Stimulated activated CD8-positive, alpha-beta memory T cell treated with anti-CD3 and anti-CD28 coated beads, Interleukin-12 subunit alpha, Interleukin-12 subunit beta, amount 100 ng/mL, for 24 hours (primary cell): Measurements from ENCODE around the gene SPATA31E1.

Experiments used
- DNase-seq: peaks from one replicate; pipeline ENCODE4 v3.0.0-alpha.2; 2020; ENCODE audit errors: extremely low read depth

Gene SPATA31E1

DNA sequence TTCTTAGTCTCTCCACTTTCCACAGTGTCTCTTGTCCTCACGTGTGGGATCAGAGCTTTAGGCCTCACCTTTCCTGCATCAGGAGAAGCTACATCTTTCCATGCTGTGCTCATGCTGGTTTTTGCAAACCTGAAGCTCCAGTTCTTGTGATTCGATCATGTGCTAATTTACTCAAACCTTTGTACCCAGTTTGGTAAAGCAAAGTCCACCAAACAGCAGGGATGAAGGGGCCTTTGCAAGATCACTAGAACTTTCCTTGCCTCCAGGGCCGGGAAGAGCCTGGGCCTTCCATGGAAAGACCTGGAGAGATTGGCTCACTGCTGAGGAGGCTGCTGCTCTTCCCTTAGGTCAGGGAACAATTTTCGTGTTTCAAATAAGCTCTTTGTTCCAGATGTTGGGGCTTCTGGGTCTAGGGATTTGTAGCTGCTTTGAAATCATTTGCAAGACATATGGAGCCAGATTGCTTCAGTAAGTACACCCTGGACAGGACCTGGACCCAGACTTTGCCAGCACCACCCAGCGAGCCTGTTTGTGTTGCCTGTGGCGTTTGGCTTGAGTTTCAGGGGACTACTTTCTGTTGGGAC is 18.7 kb upstream of the SPATA31E1 start:
- DNase-seq = no peak

DNA sequence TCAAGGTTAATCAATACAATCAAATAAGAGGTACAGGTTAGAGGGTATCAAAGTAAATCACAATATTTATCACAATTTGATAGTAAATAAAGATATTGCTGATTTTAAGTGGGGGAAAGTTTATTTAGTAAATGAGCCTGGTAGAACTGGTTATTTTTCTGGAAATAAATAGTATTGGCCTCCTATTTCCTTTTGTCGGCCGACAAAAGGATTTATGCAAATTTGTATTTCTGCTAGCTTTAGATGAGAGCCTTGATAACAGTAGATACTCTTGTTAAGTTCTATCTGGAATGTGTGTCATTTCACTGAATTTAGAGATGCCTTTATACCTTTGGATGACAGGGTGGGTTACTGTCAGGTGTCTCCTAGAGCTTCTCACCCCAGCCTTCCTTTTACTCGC is 17.8 kb upstream of the SPATA31E1 start:
- no peak for DNase-seq

DNA sequence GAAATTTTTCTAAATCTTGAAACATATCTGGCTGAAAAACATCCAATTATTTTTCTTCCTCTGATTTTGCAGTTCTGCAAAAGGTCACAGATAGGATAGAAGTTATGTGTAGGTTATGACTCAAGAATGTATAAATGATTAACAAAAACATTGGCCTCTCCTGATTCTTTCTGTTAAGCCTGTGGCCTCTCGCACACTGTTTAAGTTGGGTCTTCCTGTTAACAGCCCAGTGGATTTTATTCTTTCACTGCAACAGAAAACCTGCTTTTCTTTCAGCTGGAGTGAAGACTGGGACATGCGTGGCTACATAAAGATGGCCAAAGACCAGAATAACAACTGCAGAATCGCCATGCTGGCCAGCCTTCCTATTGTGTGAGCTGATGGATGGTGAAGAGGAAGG is 17.1 kb upstream of the SPATA31E1 start:
- DNase-seq = no peak

DNA sequence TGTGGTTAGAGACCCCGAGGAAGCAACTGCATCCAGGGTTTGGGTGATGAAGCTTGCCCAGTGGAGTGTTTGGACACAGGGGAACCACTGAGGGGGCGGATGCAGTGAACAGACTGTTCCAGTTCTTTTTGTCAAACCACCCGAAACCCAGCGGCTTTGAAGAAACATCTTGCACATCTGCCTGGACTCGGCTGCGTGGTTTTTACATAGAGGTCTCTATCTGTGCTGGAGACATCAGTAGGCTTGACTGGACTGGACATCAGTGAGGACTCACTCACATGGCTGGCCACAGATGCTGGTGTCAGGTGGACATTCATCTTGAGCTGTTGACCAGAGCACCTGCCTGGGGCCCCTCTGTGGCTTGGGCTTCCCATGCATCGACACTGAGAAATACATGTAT is 15.3 kb upstream of the SPATA31E1 start:
- no peak for DNase-seq

DNA sequence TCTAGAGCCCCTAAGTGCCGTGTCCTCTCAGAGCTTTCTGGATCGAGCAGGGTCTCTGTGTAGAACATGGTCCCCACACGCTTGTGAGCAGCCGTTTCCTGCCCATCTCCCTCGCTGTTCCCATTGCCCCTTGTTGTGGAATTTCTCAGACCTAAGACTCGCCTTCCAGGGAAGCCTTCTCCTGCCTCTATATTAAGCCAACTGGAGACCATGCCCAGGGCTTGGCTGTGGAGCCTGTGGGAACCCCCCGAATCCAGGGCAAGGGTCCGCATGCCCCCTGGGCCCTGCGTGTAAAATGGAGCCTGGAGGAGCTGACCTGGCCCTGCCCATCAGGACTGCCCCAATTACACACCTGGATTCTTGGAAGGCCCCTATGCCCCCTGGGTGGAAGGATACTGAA is 14.5 kb upstream of the SPATA31E1 start:
- DNase-seq = no peak

DNA sequence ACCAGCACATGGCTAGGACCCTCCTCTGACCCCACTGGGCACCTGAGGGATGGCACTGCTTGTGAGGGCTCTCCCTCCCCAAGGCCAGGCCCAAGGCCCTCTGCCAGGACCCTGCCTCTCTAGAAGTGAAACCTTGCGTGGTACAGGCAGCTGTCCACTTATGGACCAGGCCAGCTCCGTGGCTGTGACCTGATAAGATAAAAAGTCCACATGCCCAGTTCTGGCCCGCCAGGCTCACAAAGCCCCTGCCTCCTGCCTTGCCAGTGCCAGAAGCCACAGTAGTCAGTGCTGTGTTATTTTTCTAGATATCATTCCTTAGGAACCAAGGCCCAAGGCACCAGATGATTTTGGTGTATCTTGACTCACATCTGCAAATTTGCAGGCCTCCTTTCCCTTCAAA is 14.0 kb upstream of the SPATA31E1 start:
- no peak for DNase-seq

DNA sequence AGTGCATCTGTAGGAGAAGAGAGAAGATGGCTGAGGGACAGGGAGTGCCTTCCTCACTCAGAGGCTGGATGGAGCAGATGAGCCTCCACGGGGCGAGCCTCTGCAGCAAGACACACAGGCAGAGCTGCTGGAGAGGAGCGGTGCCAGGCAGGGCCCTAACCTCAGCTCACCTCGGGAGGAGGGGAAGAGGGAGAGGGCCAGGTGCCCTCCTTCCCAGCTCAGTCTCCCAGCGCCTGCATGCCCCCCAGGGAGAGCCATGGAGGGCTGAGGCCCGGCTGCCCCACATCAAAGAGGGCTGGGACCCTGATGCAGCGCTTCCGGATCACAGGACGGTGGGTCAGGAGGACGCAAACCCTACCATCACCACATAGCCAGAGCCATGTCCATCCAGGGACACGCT is 13.6 kb upstream of the SPATA31E1 start:
- DNase-seq = no peak

DNA sequence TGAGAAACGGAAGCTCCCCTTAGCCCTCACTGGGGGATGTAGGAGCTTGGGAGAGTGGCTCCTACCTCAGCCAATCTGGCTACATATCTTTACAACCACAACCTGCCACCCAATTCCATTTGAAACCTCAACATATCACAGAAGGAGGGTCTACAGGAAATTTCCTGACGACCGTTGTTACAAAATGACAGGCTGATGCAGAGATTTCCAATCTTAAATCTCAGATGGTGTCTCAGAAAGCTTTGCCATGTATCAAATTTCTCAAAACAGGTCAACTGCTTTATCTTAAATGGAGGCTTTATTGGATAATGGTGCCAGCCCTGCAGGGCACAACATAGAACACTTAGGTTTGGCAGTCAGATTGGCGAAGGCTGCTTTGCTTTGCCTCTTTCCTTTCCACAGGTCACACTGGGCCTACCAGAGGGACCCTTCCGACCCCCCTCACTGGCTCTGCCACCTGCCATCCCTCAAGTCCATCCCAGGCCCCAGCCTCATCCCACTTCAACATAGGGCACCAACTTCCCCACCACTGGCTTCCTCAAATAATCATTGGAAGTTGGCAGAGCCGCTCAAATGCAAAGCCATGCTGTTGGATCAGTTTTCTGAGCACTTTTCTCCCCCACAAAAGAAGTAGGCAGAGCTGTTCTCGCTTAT is 11.1 kb upstream of the SPATA31E1 start:
- no peak for DNase-seq

DNA sequence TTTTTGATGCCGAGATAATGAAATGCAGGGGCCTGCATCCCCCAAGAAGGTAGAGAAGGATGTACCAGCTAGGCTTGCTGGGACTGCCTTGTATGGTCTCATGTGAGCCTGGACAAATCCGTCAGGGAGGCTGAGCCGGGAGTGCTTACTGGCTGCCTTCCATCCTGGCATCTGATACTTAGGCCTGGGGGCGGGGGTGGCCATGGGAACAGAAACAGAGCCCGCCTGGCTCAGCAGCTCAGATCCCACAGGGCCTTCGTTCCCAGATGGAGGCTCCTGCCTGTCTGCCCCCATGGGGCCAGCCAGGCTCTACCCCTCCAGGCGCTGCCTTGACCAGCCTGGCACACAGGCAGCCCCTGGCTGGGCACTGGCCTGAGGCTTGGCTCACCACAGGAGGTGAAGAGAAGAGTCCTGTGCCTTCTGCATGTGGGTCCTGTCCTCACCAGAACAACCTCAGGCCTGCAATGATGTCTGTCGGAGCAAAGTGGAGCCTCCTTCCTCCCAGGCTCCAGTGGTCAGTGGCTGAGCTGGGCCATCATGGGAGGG is 10.5 kb upstream of the SPATA31E1 start:
- no peak for DNase-seq

DNA sequence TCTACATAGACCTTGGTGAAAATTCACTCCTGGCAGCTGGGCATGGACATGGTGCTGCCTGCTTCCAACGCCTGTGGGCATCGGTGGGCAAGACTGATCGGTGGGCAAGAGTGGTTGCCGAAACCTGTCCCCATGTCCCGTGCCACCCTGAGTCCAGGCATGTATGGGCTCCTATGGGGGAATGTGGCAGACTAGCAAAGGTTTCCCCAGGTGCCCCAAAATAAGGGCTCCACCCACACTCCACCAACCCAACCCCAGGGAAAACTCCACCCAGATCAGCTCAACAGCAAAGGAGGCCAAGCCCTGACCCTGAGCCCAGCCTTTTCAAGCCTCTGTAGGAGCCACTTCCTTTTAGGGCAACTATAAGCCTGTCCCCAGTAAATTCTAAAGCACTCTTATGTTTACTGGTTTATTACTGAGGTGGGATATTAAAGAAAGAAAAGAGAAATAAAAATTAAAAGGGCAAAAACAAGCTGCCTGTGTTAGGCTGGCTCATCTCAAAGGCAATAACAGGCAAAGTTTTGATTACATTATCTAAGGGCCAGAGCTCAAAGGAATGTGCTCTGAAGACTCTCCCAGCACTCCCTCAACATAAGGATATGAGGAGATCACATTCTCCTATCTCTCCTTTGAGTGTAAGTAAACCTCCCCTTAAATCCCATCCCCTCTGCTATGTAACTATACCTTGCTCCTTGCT is 8.9 kb upstream of the SPATA31E1 start:
- no peak for DNase-seq

DNA sequence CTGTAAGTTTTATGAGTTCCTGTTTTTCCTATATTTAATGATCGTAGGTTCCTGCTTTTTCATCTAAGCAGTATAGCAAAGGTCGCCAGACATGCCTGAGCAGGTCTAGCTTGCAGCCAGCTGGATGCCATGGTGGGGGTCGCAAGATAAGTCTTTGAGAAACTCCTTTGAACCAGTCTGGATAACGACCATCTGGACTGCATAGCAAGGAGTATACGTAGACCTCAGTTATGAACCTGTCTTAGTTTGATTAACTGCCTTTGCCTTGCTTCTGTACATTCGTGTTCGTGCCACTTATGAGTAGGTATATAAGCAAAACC is 8.4 kb upstream of the SPATA31E1 start:
- DNase-seq = no peak

DNA sequence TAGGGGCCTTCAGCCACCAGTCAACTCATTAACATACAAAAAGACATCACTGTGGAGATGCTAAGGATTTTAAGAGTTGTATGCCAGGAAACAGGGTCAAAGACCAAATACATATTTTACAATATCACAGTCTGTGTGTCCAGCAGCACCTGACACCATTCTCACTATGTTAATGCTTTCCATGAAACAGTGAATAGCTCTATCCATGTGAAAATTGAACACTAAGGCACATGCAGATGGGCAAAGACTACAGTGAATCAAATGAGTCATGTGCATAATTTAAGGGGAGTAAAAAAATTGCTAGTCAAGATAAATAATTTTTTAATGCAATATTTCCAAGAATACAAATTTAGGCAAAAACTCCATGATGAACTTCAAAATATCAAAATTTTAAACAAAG is 7.6 kb upstream of the SPATA31E1 start:
- DNase-seq = no peak

DNA sequence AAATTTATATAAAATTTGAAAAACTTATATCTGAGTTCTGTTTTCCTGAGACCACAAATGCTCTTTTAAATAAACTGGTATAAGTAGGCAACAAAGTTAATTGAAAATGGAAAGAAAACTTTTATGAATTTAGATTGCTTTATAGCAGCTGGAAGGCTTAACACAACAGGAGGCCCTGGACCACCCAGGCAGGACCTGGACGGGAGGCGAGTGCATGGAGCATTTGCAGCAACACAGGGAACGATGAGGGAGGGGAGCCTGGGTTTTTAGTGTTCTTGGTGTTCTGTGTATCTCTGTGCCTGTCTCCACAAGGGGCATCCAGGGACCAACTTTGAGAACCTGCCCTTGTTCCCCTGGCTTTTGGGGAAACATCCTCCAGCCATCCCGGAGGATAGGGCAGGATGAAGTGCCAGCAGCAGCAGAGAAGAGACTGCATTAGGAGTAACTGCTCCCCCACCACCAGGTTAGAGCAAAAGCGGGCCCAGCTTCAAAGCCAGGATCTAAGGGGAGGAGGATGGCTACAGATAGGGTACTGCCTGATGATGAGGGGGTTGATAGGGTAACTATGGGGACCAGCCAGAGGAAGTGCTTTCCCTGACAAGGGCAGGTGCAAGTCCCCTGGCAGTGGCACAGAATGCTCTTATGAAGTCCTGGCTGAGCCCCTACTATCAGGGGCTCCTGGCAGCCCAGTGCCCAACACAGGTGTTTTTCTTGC is 6.7 kb upstream of the SPATA31E1 start:
- no peak for DNase-seq

DNA sequence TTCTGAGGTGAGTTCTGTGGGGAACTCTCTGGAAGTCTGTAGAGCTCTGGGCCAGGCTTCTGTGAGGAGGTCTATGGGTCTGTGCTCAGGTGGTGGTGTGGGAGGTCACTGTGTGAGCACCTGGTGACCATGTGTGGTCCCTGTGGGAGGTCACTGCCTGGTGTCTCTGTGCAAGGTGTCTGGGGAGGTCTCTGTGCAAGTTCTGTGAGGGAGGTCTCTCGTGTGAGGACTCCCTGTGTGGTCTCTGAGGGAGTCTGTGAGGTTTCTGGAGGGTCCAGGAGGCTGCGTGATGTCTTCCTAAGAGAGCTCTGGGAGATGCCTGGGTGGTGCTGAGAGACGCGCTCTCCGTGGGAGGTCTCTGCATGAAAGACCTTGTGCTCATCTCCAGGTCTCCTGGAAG is 6.0 kb upstream of the SPATA31E1 start:
- DNase-seq = no peak

DNA sequence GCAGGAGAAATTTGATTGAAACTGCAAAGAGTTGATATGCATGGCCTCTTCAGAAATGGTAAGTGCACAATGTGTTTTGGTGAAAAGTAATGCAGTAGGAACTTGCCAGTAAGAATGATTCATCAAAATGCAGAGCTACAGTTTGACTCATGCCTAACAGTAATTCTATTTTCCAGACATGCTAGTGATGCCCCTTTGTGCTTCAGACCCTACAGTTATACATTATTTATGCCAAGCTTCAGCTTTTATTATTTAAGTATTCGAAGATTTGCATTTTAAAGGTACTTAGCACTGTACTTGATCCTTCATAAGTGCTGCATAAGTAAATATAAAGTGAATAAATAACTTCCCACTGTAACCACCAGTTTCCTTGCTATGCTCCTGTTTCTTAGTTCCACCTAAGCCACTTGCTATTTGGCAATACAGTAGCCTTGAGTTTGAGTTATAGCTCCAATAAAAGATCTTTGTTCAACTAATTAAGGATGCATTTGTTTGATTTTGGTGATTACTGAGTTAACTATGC is 3.6 kb upstream of the SPATA31E1 start:
- DNase-seq = no peak

DNA sequence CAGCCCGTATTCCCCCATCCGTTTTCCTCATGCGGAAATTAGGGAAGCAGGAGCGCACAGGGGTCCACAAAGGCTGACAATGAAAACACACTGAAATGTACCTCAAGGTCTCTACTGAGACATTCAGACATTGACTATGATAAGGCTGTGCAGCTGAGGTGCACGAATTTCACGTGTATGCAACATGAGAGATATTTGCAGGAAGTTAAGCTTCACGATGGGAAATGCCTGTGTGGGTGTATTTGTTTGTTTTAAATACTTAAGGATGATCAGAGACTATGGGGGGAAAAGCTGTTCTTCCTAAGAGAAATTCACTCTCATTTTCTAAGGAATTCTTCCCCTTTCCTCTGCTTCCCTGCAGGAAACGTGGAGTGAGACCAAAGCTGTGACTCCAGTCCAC is 2.6 kb upstream of the SPATA31E1 start:
- no peak for DNase-seq

DNA sequence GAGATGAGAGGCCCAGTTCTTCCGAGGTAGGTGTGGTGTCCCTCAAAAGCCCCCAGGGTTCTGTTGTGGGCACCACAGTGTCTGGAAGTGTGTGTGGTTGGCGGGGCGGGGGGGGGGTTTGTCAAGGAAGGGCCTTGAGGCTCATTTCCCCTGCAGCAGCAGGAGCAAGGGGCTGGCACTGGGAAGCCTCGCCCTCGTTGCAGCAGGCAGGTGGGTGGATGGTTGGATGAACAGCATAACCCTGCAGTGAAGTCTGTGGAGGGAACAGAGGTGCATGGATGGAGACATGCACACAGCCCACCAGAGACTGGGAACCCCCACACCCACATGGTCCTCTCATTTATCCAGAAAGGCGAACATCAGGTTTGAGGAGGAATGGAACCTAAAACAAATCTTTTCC is 2.0 kb upstream of the SPATA31E1 start:
- no peak for DNase-seq

DNA sequence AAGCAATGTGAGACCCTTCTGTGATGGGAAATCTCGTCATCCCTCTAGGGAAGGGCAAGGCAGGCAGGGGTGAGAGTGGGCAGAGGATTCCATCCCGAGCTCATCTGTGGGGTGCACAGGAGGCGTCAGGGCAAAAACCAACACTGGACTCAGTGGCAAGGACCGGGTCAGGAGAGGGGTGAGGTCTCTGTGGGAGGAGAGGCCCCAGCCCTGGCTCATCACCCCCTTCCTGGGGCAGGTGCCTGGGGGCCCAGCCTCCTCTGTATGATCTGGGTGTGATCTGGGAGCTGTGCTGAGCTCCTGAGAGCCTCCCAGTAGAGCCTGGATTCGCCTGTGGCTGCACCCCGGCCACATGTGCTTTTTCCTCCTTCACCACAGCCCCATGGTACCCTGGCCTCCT is 597 bp downstream of the SPATA31E1 start:
- DNase-seq = no peak

DNA sequence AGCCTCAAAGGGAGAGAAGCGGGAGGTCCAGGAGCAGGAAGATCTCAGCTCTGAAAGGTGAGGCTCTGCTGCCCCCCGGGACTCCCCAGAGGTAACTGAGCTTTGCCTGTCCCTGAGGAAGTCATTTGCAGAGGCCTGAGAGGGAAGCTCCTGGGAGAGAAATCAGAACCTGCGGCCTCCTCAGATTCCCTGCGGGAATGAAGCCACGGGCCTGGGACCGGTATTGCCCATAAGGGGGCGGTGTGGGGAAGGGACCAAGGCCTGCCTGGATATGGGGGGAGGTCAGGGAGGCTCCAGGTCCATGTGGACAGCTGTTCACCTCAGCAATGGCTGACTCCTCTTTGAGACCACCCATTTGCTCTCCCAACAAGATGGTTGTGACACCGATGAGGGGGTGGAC is 1.3 kb downstream of the SPATA31E1 start:
- no peak for DNase-seq

DNA sequence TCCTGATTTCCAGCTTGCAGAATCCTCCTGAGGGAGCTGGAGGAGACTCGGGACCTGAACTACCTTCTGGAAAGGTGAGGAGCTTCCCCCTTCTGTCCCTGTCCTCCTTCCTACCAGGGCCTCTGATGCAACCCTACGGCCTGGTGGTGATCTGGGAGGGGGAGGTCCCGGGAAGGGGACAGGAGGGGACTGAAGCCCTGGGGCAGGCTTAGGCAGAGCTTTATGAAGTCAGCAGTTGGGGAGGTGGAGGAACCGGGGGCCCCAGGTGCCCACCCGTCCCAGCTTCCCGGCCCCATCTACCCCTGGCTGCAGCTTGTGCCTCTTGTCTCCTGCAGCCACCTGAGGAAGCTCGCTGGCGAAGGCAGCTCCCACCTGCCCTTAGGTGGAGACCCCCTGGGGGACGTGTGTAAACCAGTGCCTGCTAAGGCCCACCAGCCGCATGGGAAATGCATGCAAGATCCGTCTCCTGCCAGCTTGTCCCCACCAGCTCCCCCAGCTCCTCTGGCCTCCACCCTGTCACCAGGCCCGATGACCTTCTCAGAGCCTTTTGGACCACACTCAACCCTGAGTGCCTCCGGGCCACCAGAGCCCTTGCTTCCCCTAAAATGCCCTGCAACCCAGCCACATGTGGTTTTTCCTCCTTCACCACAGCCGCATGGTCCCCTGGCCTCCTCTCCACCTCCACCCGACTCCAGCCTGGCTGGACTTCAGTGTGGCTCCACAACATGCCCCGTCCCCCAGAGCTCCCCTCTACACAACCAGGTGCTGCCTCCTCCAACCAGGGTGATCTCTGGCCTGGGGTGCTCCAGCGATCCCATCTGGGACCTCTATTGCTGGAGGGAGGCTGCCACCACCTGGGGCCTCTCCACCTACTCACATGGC is 2.1 kb downstream of the SPATA31E1 start:
- no peak for DNase-seq

DNA sequence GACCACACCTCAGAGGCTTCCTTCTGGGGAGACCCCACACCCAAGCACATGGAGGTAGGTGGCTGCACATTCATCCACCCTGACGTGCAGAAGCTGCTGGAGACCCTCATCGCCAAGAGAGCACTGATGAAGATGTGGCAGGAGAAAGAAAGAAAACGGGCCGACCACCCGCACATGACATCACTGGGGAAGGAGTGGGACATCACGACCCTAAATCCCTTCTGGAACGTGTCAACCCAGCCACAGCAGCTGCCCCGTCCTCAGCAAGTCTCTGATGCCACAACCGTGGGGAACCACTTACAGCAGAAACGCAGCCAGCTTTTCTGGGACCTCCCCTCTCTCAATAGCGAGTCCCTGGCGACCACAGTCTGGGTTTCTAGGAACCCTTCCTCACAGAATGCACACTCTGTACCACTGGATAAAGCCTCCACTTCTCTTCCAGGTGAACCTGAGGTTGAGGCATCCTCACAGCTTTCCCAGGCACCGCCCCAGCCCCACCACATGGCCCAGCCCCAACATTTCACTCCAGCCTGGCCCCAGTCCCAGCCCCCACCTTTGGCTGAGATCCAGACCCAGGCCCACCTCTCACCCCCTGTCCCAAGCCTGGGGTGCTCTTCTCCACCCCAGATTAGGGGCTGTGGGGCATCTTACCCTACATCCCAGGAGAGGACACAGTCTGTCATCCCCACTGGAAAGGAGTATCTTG is 3.0 kb downstream of the SPATA31E1 start:
- DNase-seq = no peak
